ENCODE data around the gene MAFG.

MAFG gene

DNA sequence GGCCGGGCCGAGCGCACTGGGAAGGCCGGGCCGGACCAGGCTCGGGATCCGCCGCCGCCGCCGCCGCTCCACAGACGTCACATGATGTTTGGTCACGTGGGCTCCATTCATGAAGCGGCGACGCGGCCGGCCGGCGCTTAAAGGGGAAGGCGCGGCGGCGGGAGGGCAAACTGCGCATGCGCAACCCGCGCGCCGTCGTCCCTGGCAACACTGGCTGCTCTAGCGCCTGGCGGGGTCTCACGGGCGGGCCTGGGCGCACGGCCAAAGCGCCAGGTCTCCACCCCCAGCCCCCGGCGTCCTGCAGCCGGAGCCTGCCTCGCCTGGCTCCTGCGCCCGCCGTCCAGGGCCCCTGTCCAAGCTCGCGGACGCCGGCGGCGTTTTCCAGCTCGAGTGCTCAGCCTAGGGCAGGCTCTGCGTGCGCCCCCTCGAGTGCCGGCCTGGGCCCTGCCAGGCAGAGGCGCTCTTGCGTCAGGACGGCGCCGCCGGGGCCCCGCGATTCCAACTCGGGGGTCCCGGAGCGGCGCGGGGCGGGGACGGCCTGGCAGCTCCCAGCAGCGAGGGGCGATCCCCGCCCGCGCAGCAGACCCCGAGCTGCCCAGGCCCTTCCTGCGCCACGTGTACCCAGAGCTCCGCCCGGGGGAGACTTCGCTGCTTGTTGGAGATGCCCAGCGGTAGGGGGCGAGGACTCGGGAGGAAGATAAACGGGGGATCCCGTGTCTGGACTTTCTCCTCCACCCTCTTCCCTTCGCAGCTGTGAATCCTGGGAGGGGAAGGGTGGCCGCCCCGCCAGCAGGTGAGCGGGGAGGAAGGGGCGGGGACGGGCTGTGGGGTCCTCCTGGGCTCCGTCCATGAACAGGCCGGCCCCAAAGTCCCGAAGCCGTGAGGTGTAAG is at the start of gene MAFG:
Gene MAFG (minus strand): TSS at position 83 of the 891 bp plus-strand sequence. CDS start 4,550 bp downstream, outside the sequence.
- peak; percentile 94 for DNase-seq

DNA sequence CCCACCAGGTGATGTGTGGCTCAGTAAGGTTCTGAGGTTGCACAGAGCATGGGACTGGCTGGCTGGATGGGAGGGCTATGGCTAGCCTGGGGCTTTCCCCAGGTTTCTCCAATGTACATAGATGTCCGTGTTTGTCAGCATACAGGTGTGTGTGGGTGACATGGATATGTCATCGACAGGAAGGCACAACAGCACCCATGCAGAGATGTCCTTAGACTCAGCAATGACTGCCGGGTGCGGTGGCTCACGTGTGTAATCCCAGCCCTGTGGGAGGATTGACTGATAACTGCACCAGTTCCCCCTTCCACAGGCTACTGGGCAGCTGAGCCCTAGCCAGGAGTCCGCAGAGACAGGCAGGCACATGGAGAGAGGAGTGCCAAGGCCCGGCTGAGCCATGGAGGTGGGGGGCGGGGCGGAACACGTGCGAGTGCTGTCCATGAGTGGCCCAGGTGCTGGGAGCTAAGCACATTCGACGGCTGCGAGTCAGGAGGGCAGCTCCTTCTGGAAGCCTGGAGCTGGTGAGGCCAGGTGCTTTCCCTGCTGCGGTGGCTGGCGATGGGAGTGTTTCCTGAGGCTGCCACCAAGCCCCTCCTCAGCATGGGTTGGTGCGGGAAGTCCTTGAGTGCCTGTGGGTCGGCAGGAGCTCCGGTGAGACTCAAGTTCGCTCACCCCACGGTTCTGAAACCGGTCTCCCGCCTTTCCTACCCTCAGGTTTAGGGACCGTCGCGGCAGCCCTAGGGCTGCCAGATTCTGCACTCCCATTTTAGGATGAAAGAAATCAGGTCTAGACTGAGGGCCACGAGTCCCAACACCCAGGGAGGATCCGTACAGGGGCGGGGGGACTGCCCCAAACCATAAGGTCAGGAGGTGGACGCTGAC is 49.0 kb upstream of the MAFG start:
- DNase-seq = no peak

DNA sequence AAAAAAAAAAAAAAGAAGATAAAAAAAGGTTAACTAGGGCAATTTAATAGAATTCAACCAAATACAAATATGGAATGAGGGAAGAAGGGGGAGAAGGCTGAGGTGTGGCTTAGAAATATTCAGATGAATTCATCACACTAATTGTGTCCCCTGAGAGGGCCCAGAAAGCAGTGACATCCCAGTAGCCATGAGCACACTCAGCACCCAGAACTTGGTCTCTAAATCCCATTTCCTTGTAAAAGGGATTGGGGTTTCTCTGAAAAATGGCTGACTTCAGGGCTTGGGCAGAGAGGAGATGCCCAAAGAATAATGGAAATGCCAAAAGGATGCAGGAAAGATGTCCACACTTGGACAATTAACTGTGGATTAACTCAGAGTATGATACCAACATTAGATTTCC is 45.9 kb upstream of the MAFG start:
- no peak for DNase-seq

DNA sequence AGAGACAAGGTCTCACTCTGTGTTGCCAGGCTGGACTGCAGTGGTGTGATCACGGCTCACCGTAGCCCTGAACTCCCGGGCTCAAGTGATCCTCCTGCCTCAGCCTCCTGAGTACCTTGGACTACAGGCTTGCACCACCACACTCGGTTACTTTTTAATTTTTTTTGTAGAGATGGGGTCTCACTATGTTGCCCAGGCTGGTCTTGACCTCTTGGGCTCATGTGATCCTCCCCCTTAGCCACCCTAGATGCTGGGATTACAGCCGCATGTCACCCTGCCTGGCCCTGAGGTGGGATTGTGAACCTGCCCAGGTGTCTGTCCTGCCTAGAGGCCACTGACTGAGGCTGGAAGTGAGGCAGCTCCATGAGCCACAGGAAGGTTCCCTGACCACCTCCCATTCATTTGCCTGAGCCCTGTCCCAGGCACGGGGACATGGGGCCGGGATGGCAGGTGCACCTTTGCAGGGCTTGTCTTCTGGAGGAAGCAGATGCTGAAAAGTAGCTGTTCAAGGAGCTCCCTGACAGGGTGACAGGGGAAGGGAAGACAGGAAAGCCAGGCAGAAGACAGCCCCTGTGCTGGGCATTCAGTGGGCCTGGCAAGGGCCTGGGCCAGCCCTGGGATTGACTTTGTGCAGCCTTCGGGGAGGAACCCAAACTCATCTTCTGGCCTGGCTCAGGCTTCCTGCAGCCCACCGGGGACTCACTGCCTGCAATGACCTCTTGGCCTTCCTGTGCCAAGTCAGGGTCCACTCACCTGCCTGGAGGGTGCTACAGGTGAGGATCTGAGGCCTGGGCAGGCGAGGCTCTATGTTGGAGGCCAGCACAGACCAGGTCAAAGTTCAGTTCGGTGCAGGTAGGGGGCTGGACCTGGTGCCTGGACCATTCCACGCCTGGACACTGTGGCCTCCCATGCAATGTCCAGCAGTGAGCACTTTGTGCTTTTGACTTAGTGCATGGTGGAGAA is 41.6 kb upstream of the MAFG start:
- no peak for DNase-seq

DNA sequence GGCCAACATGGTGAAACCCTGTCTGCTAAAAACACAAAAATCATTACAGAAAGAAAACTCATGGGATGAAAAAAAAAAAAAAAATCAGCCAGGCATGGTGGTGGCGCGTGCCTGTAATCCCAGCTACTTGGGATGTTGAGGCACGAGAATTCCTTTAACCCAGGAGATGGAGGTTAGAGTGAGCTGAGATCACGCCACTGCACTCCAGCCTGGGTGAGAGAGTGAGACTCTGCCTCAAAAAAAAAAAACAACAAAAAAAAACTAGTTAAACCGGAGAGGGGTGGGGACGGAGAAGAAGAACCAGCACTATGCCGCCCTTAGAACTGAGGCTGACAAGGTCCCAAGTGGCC is 40.8 kb upstream of the MAFG start:
- DNase-seq = no peak

DNA sequence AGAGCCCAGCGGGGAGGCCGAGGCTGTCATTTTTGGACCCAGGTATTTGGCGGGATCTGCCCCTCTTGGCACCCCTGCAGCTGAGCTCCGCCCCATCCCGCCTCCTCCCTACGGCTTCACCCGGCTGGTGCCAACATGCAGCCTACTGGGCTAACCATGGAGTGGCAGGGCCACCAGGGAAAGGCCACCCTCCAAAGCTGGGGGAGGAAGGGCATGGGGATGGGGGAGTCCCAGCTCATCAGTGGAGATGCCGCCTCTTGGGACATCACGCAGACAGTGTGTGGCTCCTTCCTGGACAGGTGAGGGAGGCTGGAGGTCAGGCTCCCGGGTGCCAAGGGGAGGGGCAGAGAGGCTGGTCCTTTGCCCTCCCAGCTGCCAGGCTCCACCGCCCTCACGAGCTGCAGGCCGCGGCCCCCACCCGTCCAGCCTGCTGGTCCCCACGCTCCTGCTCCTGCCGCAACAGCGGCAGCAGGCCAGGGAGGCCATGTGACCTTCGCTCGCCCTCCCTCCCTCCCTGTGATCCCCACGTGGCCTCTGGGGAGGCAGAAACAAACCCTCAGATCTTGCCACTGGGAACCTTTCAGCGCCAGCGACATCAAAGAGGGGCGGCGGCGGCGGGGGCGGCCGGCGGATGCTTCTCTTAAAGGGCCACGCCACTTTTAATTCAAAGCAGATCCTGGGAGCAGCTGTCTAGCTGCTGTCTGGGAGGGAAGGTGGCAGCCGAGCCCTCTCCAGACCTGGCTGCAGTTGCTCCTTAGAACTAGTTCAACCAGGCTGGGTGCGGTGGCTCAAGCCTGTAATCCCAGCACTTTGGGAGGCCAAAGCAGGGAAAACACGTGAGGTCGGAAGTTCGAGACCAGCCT is 40.2 kb upstream of the MAFG start:
- peak; percentile 68 for DNase-seq

DNA sequence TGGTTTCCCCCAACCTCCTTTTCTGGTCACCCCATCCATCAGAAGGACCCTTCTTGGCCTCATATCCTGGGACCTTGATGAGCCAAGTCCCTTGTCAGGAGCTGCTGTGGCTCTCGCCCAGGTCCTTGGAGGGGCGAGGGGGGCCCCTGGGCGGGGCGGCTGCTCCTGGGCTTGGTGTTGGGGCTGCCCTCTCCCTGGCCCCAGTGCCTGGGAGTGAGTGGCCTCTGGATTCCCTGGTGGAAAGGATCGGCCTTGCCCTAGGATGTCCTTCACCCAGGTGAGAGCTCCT is 39.7 kb upstream of the MAFG start:
- no peak for DNase-seq

DNA sequence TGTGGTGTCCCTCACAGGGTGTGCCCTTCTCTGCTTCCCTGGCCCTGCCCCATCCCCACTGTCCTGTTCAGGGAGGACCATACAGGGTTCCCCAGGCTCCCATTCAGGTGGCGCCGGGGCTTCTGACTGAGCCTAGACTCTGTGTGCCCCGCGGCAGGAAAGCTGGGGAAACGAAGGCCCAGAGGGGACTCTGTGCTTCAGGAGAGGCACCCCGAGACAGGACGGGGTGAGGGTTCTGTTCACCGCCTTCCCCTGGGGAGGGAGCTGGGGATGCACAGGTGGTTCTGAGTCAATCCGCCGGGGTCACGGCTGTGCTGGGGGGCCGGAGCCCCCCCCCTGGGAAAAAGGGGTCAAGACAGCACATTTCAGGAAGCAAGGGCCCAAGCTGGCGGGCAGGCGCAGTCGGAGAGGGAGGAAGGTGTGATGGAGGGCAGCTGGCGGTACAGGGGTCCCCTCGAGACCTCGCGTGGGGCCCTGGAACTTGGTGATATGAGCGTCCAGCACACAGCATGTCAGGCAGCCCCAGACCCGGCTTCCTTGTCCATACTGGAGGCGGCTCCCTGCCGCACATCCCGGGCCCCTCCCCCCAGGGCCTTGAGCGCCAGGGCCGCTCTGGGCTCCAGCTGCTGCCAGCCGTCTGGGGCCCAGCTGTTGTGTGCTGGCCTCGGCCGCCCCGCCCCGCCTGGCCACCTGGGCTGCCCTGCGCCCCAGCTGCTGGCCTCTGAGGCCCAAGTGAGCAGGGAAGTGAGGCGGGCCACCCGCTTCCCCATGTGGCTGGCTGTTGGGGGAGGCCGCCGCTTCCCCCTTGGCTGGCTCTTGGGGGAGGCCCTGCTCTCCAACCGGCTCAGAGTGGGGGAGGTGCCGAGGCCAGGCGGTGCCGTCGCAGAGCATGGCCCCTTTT is 39.1 kb upstream of the MAFG start:
- DNase-seq = no peak

DNA sequence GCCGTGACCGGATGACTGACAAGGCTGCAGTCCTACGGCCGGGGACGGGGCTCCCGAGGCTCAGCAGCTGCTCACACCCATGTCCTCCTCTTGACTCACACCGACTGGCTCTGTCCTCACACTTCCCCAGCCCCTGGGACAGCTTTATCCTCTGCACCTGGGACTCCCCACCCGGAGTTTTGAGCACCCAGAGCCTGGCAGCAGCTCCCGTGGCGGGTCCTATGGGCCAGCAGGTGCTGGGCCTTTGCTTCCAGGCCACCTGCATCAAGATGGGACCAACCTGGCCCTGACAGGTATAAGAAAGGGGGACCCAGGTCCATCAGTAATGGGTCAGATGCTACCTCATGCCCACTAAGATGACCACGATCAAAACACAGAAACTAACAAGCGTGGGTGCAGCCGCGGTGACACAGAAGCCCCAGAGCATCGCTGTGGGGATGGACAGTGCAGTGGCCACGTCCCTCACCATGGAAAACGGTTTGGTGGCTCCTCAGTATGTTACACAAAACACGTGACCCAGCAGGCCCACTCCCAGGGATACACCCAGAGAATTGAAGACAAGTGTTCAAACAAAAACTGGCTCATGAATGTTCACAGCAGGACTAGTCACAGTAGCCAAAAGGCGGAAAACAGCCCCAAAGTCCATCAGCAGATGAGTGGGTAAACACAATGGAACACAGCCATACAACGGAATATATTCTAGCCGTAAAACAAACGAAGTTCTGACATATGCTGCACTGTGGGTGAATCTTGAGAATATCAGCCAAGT is 36.7 kb upstream of the MAFG start:
- DNase-seq = no peak

DNA sequence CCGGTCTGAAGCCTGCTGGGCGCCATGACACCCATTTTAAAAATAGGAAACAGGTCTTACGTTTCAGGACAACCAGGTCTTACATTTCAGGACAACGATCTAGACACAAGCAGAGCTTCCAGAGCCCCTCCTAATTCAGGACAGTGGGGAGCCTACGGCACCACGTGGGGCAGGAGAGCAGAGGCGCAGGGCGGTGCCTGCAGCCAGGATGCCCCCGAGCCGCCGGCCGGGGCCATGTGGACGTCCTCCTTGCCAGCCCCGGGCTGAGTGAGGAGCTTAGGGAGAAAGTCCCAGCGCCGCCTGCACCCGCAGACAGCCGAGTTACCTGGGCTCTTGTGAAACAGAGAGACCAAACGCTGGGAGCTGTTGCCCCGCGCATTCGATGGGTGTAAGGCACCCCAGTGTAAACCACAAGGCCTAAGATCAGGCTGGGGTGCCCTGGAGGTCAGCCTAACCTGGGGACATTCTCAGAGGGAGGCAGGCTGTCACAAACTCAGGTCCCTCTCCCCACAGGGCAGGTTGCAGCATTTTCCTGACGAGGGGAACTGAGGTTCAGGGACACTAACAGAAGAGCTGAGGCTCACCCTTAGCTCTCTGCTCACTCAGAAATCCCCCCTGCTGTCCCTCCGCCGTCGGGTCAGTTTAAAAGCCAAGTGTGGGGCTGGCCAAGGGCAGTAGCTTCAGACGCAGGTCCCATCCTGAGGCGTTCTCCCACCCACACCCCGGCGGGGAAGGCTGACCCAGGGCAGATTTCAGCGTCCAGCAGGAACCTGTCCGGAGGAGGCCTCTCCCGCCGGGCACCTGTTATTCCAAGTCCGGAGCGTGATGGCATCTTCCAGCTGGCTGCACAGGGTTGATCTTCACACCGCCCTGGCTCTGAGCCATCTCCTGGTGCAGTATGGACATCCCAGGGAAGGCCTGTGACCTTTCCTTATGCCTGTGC is 35.2 kb upstream of the MAFG start:
- DNase-seq = no peak

DNA sequence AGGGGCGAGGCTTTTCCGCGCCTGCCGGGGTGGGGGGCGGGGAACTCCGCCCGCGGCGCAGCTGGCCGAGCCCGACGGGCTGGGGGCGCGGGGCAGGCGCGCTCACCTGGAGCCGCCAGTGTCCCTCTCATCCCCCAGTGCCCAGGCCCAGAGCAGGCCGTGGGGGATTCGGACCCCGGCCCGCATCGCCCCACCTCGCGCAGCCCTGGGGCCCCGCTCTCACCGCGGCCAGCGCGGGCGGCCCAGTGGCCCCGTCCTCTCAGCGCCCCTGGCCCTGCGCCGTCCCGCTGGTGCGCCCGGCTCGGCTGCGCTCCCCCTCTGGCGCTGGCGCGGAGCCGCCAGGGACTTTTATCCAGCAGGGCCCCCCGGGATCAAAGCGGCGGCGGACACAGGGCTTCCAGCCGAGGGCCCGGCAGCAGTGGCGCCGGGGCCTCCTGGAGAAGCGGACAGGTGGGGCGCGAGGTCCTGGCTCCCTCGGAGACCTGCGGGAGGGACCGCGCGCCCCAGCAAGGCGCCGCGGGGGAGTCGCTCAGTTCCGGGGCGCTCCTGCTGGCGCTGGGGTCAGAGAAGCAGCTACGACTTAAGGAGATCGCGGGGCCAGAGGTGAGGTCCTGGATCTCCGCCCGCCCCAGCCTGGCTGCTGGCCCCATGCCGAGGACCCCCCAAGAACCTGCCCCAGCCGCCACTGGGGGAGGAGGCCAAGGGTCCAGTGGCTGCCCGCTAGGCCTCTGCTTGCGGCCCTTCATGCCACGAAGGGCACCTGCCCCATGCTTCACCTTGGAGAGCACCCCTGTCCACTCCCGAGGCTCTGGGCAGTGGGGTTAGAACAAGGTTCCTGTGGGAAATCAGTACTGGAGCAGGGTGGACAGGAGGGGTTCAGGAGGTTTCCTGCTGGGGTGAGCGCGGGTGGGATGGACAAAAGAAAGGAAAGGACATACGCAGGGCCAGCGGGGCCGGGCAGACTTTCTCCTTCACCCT is 34.3 kb upstream of the MAFG start:
- no peak for DNase-seq

DNA sequence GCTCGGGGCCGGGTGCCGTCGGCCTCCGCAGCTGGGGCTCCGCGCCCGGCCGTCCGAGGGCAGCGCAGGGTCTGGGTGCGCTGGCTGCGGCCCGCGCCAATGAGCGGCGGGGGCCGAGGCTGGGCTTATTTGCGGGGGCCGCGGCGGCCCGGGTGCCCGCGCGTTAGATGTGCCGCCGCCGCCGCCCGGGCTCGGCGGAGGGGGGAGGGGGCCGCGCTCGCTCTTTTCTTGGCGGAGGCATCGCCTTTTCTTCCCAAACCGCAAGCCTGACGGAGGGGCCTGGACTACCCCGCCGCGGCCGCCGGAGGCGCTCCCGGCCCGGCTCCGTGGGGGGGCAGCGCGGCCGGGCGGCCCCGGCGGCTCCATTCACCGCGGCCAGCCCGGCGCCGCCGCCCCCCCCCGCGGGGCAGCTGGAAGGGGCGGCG is 33.6 kb upstream of the MAFG start, which contains the start of gene NOTUM:
Gene NOTUM (minus strand): TSS at position 101 of the 425 bp plus-strand sequence. CDS start 278 bp downstream, outside the sequence.
- DNase-seq = peak; percentile 52

DNA sequence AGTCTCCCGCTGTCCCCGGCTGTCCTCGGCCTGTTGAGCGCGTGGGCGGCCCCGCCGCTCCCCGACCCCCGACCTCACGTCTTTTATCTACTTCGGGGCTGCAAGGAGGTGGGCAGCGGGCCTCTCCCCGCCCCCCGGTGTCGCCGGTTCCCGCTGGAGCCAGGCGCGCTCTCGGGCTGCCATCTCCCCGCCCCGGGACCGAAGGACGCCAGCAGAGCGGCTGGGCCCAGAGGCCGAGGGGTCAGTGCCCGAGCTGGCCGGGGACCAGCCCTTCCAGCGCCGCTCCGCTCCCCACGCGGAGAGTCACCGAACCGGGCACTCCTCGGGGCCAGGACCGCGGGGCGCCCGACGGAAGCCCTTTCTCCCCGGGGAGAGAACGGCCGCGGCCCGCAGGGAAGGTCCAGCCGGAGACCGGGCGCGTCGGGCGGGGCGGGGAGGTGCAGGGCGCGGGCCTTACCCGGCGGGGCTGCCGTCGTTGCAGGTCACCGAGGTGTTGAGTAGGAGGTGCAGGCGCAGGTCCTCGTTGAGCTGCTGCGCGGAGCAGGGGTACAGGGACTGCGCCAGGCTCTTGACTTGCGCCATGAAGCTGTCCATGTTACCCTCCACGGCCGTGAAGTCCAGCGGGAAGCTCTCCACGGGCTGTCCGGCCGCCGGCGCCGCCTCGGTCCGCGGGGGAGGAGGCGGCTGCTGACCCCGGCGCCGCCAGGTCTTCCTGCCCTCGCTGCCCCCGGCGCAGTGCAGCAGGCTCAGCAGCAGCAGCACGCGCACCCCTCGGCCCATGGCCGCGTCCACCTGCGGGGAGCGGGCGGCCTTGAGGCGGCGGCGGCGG is 32.8 kb upstream of the MAFG start:
- no peak for DNase-seq

DNA sequence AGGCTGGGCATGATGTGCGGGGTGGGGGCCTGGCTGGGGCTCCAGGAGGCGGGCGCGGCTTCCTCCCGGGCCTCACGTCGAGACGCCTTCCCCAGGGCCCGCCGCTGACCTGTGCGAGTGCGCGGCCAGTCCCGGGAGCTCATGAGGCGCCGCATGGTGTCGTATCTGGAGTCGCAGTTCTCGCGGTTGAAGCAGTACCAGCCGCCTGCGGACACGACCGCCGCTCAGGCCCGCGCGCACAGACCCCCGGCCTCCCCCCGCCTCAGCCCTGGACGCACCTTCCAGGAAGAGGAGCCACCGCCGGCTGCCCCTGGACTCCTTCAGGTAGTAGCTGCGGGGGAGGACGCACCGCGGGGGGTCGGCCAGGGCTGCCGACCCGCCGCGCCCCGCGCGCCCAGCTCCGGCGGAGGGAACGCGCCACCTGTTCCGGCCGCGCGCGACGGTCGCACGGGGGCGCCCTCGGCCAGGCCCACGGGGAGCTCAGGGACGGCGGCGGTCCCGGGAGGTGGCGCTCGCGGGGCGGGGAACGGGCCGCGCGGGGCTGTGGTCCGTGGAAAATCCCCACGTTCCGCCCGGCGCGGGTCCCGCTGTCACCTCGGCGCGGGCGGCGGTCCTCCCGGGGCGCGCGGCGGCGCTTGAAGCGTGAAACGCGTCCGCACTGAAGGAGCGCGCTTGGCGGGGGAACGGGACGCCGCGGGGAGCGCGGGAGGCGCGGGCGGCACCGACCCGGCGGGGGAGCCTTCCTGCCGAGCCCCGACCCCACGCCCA is 32.0 kb upstream of the MAFG start:
- peak; percentile 32 for DNase-seq

DNA sequence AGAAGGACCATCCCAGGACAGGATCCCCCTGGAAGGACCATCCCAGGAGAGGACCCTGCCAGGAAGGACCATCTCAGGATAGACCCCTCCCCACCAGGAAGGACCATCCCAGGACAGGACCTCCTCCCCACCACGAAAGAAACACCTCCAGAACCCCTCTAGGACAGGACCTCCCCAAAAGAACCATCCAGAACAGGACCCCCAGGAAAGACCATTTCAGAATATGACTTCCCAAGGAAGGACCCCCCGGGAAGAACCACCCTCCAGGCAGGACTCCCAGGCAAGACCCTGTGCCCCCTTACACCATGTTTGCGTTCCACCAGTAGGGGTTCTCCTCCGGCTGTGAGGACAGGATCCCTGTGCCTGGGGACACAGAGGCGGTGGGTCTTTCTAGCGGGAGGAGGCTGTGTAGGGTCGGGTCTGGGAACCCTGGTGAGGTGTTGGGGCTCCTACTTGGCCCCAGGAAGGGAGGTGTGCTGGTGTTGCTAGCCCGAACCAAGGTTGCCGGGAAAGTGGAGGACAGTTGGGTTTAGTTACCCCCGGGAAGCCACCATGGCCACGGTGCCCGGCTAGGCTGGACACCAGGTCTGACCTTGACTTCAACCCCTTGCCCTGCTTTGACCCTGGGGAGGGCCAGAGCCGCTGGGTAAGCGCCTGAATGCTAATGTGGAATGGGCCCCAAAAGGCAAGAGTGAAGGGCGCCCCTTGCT is 31.3 kb upstream of the MAFG start:
- DNase-seq = no peak

All from fibroblast of skin of right biceps (primary cell).